ENCODE results near the gene NCCRP1. TPM values are rescaled to one million over a fixed set of nuclear protein-coding genes. Genes with fewer than 3 reads are reported as not detected.
"Not testable (repeated sequence)": the region's sequence is repeated elsewhere in the genome, so short reads cannot be mapped to it uniquely, and the experiment has no call there.

The NCCRP1 gene
- polyA plus RNA-seq, 4 donors, result 0.08 to 3.9 (median 1.1) TPM

DNA sequence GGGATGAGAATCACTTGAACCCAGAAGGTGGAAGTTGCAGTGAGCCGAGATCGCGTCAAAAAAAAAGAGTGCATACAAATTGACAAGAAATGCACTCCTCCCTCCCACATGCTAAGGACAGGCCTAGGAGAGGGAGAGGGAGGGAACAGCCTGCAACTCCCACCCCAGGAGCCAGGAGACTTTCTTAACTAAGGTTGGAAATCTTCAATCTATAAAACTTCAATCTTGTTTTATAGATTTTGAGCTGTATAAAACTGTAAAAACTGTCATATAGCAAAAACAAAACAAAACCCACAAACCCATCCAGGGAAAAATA is 8.6 kb downstream of the NCCRP1 start:
- DNase-seq (ENCODE audit: low read depth in 4 of 4, low spot score in 3 of 4), result no peak

GRCh38 chr19:39206122-39206521 is 9.4 kb downstream of the NCCRP1 start:
- no peak for DNase-seq (ENCODE audit: low read depth in 4 of 4, low spot score in 3 of 4)

- DNase-seq (ENCODE audit: low read depth in 4 of 4, low spot score in 3 of 4), result no peak
Observed at GRCh38 chr19:39207293-39207836, 10.6 kb downstream of the NCCRP1 start.

DNA sequence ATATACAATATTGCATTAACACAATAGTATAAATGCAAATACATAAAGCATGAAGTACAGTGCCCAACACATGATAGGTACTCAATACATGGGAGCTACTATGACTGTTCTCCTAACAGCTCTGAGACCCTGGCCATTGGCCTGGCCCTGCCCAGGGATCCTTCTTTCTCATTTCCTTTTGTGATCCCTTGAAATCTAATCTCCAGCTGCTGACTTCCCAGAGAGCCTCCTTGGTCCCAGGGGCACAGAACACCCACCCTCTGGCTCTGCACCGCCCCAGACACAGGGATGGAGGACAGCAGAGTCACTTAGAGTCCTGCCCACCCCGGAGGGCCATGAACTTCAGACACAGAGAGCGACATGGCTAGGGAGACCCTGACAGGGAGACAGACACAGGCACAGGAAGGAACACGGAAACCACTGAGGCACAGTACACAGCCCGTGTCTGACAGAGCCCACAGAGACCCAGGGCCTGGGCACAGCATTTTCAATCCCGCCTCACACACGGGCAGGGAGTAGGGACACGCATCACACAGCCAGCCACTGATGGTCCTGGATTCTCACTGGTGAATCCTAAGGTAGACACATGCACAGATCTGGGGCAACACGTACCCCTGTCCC is 11.5 kb downstream of the NCCRP1 start:
- DNase-seq (ENCODE audit: low read depth in 4 of 4, low spot score in 3 of 4), result no peak

GRCh38 chr19:39209196-39209595 is 12.4 kb downstream of the NCCRP1 start:
- no peak for DNase-seq (ENCODE audit: low read depth in 4 of 4, low spot score in 3 of 4)

DNA sequence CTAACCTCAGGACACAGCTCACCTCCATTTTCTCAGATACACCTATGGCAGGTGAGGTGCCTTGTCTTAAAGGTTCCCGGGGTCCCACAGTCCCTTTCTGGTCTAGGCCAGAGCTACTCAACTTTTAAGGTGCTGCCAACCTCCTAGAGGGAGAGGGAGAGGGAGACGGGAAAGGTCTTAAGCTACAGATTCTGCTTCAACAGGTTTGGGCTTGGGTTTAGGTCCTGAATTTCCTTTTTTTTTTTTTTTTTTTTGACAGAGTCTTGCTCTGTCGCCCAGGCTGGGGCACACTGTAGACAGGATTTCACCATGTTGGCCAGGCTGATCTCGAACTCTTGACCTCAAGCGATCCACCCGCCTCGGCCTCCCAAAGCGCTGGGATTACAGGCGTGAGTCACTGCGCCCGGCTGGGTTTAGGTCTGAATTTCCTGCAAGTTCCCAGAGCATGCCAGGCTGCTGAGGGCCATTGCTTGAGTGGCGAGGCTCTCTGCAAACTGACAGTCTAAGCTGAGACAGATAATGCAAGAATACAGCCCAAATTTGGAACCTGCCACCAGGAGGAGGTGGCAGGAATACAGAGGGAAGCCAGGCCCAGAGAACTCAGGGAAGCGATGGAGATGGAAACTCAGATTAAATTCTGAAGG is 15.1 kb downstream of the NCCRP1 start:
- no peak for DNase-seq (ENCODE audit: low read depth in 4 of 4, low spot score in 3 of 4)

DNA sequence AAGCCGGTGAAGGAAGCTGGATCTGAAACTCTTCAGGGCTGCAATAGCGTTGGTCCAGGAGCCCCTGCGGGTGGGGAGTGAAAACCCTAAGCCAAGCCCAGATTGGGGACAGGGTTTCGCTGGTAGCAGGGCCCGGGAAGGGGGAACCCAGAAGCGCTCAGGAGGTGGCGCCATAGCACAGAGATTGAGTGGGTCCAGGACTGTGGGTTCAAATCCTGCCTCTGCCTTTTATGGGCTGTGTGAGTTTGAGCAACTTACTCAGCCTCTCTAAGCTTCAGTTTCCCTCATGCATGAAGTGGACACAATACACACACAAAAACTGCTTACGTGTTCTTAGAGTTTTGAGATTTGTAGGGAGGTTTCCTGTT is 15.6 kb downstream of the NCCRP1 start:
- DNase-seq (ENCODE audit: low read depth in 4 of 4, low spot score in 3 of 4), result no peak

- not testable (repeated sequence) for DNase-seq (ENCODE audit: low read depth in 4 of 4, low spot score in 3 of 4)
Observed at GRCh38 chr19:39215323-39215722, 18.6 kb downstream of the NCCRP1 start.

- no peak for DNase-seq (ENCODE audit: low read depth in 4 of 4, low spot score in 3 of 4)
Observed at GRCh38 chr19:39217094-39217493, 20.3 kb downstream of the NCCRP1 start.

- DNase-seq (ENCODE audit: low read depth in 4 of 4, low spot score in 3 of 4), result no peak
Observed at GRCh38 chr19:39218230-39219007, 21.7 kb downstream of the NCCRP1 start.

- not testable (repeated sequence) for DNase-seq (ENCODE audit: low read depth in 4 of 4, low spot score in 3 of 4)
Observed at GRCh38 chr19:39219108-39219507, 22.3 kb downstream of the NCCRP1 start.

- DNase-seq (ENCODE audit: low read depth in 4 of 4, low spot score in 3 of 4), result no peak
Observed at GRCh38 chr19:39223703-39224279, 27.0 kb downstream of the NCCRP1 start.

GRCh38 chr19:39224910-39225309 is 28.1 kb downstream of the NCCRP1 start:
- DNase-seq (ENCODE audit: low read depth in 4 of 4, low spot score in 3 of 4), result no peak

GRCh38 chr19:39230096-39230764 is 33.5 kb downstream of the NCCRP1 start:
- DNase-seq (ENCODE audit: low read depth in 4 of 4, low spot score in 3 of 4), result no peak

DNA sequence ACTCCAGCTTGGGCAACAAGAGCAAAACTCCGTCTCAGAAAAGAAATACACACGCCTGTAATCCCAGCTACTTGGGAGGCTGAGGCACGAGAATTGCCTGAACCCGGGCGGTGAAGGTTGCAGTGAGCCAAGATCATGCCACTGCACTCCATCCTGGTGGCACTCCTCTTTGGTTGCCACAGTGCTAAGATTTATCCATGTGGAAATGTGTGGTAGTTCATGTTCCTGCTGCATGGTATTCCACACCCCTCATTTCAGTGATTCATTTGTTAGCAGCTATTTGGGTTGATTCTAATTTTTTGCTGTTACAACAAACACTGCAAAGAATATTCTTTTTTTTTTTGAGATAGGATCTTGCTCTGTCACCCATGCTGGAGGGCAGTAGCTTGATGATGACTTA is 35.9 kb downstream of the NCCRP1 start:
- no peak for DNase-seq (ENCODE audit: low read depth in 4 of 4, low spot score in 3 of 4)

DNA sequence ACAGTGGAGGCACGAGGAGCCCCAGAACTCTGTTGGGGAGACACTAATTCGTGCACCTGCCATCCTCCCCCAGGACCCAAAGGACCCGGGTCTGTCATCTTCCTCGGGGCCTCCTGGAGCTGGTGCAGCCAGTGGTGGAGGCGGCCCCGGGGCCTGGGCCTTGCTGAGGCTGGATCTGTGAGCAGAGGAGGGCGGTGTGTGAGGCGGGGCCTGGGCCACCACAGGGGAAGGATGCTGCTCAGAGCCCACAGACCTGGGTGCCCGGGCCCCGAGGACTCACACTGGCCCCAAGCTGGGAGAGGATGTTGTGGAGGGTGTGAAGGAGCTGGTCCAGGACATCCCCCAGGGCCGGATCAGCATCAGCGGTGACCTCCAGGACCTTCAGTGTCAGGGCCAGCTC is 39.8 kb downstream of the NCCRP1 start:
- DNase-seq (ENCODE audit: low read depth in 4 of 4, low spot score in 3 of 4), result no peak

GRCh38 chr19:39237200-39238184 is 40.7 kb downstream of the NCCRP1 start:
- DNase-seq (ENCODE audit: low read depth in 4 of 4, low spot score in 3 of 4), result no peak

DNA sequence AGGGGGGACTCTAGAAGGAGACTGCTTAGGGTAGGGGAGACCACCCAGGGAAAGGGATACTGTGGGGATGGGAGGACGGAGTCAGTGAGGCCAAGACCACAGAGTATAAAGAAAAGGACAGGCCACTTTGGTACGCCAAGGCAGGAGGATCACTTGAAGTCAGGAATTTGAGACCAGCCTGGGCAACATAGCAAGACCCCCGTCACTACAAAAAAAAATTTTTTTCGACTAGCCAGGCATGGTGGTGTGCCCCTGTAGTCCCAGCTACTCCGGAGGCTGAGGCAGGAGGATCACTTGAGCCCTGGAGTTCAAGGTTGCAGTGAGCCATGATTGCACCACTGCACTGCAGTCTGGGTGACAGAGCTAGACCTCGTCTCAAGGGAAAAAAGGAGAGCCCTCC is 41.4 kb downstream of the NCCRP1 start:
- no peak for DNase-seq (ENCODE audit: low read depth in 4 of 4, low spot score in 3 of 4)

DNA sequence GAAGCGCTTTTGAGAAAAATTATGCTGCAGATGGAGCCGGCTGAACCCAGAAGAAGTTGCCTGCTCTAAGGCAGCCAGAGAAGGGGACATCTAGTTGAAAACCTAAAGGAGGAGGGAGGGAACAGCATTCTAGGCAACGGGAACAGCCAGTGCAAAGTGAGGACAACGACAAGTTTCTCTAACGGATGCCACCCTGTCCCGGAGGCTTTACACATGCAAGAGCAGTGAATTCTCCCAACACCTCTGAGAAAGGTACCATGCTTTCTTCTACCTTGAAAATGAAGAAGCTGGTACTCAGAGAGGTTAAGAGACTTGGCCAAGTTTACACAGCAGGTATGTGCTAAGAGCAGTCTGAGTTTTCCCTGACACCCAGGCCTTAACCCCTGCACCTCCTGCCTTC is 42.2 kb downstream of the NCCRP1 start:
- DNase-seq (ENCODE audit: low read depth in 4 of 4, low spot score in 3 of 4), result no peak

DNA sequence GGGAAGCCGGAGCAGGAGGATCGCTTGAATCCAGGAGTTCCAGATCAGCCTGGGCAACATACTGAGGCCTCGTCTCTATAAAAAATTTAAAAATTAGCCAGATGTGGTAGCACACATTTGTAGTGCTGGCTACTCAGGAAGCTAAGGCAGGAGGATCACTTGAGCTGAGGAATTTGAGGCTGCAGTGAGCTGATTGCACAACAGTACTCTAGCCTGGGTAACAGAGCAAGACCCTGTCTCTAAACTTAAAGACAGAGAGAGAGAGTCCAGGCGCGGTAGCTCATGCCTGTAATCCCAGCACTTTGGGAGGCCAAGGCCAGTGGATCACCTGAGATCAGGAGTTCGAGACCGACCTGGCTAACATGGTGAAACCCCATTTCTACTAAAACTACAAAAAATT is 43.7 kb downstream of the NCCRP1 start:
- DNase-seq (ENCODE audit: low read depth in 4 of 4, low spot score in 3 of 4), result no peak
